HEK293T (cell line): ENCODE measurements around the gene CCR5AS.

Experiments used
- CTCF ChIA-PET: fragments of 350-600 bp; formaldehyde crosslinking; extraction: SDS; loops from one replicate; lab custom pipeline; 2021; ENCODE audit warnings: antibody characterized with exemption, inconsistent platforms; lab: Yijun Ruan, JAX
- POLR2A ChIA-PET: fragments of 350-600 bp; formaldehyde crosslinking; extraction: SDS; loops from one replicate; lab custom pipeline; 2020; ENCODE audit warnings: antibody characterized with exemption, inconsistent platforms; lab: Yijun Ruan, JAX
- DNase-seq: peaks from one replicate; pipeline ENCODE4 v3.0.0; 2012; ENCODE audit warnings: mixed read lengths; ENCODE audit errors: extremely low spot score
- ARNT ChIP-seq: fragments of 450-650 bp; IDR thresholded peaks from 2 replicates; pipeline ENCODE4 v1.6.1; 2017; ENCODE audit warnings: mild to moderate bottlenecking
- BHLHE40 ChIP-seq: fragments of 450-650 bp; IDR thresholded peaks from 2 replicates; pipeline ENCODE4 v1.6.1; 2016; ENCODE audit warnings: mild to moderate bottlenecking, moderate library complexity, borderline replicate concordance
- CTBP1 ChIP-seq: fragments of 450-650 bp; IDR thresholded peaks from 2 replicates; pipeline ENCODE4 v1.6.1; 2016; ENCODE audit warnings: borderline replicate concordance
- ELF4 ChIP-seq: fragments of 450-650 bp; IDR thresholded peaks from 2 replicates; pipeline ENCODE4 v1.6.1; 2017; ENCODE audit warnings: antibody characterized with exemption
- FOXA1 ChIP-seq: fragments of 450-650 bp; IDR thresholded peaks from 2 replicates; pipeline ENCODE4 v1.6.1; 2016; ENCODE audit warnings: mild to moderate bottlenecking
- FOXK2 ChIP-seq: fragments of 450-650 bp; IDR thresholded peaks from 2 replicates; pipeline ENCODE4 v1.6.1; 2016; ENCODE audit warnings: mild to moderate bottlenecking
- FOXM1 ChIP-seq: fragments of 450-650 bp; IDR thresholded peaks from 2 replicates; pipeline ENCODE4 v1.6.1; 2017; ENCODE audit warnings: mild to moderate bottlenecking, borderline replicate concordance
- HDGF ChIP-seq: fragments of 450-650 bp; IDR thresholded peaks from 2 replicates; pipeline ENCODE4 v1.6.1; 2017; ENCODE audit warnings: antibody characterized with exemption, borderline replicate concordance
- L3MBTL2 ChIP-seq: fragments of 450-650 bp; conservative IDR thresholded peaks from 2 replicates; pipeline ENCODE4 v1.6.1; 2016; ENCODE audit warnings: mild to moderate bottlenecking
- LEF1 ChIP-seq: fragments of 450-650 bp; IDR thresholded peaks from 2 replicates; pipeline ENCODE4 v1.6.1; 2017; ENCODE audit warnings: mild to moderate bottlenecking, borderline replicate concordance
- NFRKB ChIP-seq: fragments of 450-650 bp; IDR thresholded peaks from 2 replicates; pipeline ENCODE4 v1.6.1; 2016; ENCODE audit warnings: mild to moderate bottlenecking, moderate library complexity
- PKNOX1 ChIP-seq: fragments of 450-650 bp; IDR thresholded peaks from 2 replicates; pipeline ENCODE4 v1.6.1; 2016
- SP1 ChIP-seq: fragments of 450-650 bp; IDR thresholded peaks from 2 replicates; pipeline ENCODE4 v1.6.1; 2017
- SUZ12 ChIP-seq: fragments of 450-650 bp; IDR thresholded peaks from 2 replicates; pipeline ENCODE4 v1.6.1; 2016; ENCODE audit warnings: mild to moderate bottlenecking
- TARDBP ChIP-seq: fragments of 450-650 bp; IDR thresholded peaks from 2 replicates; pipeline ENCODE4 v1.6.1; 2016
- ZNF384 ChIP-seq: fragments of 450-650 bp; IDR thresholded peaks from 2 replicates; pipeline ENCODE4 v1.6.1; 2016

CCR5AS gene

GRCh38 chr3:46401579-46401978 is 5.3 kb downstream of the CCR5AS start:
- POLR2A ChIA-PET: no interaction called here
- no peak for DNase-seq
- CTCF ChIA-PET: no interaction called here
- TF ChIP-seq NFRKB (no peak), HDGF (no peak), PKNOX1 (no peak), TARDBP (no peak), BHLHE40 (no peak), FOXK2 (no peak), ELF4 (no peak), FOXM1 (no peak), ARNT (no peak), L3MBTL2 (no peak)

- TF ChIP-seq L3MBTL2: no peak
- no peak for TF ChIP-seq ARNT
- TF ChIP-seq FOXA1: no peak
- no peak for TF ChIP-seq CTBP1
- no peak for TF ChIP-seq SUZ12
- TF ChIP-seq BHLHE40: no peak
- TF ChIP-seq ELF4: no peak
- TF ChIP-seq FOXM1: no peak
- DNase-seq: no peak
- POLR2A ChIA-PET: no interaction called here
- CTCF ChIA-PET: no interaction called here
Observed at GRCh38 chr3:46400846-46401245, 6.0 kb downstream of the CCR5AS start.

GRCh38 chr3:46400000-46400734 is 6.7 kb downstream of the CCR5AS start:
- ChIA-PET POLR2A (no interaction called here), CTCF (interaction anchor here (0.7 to 1.0 kb wide), 2 partner anchors 22 to 27 kb away, joined by 3 to 4 read pairs; no protein-coding TSS in a partner anchor)
- no peak for DNase-seq
- TF ChIP-seq CTBP1: no peak
- TF ChIP-seq LEF1: no peak
- TF ChIP-seq TARDBP: no peak
- TF ChIP-seq SP1: no peak
- no peak for TF ChIP-seq FOXM1
- no peak for TF ChIP-seq HDGF
- no peak for TF ChIP-seq FOXA1
- no peak for TF ChIP-seq L3MBTL2
- TF ChIP-seq SUZ12: no peak
- TF ChIP-seq BHLHE40: no peak
- no peak for TF ChIP-seq ARNT
- no peak for TF ChIP-seq NFRKB
- TF ChIP-seq PKNOX1: no peak
- TF ChIP-seq ELF4: no peak
- TF ChIP-seq FOXK2: no peak
- no peak for TF ChIP-seq ZNF384

- ChIA-PET POLR2A (no interaction called here), CTCF (interaction anchor here (0.7 to 1.0 kb wide), 2 partner anchors 22 to 28 kb away, joined by 3 to 4 read pairs; no protein-coding TSS in a partner anchor)
- TF ChIP-seq ELF4: no peak
- no peak for TF ChIP-seq BHLHE40
- TF ChIP-seq FOXM1: no peak
- no peak for TF ChIP-seq LEF1
- TF ChIP-seq SP1: no peak
- TF ChIP-seq L3MBTL2: no peak
- TF ChIP-seq SUZ12: no peak
- TF ChIP-seq ZNF384: no peak
- TF ChIP-seq PKNOX1: no peak
- TF ChIP-seq CTBP1: no peak
- TF ChIP-seq TARDBP: no peak
- TF ChIP-seq FOXA1: no peak
- DNase-seq: no peak
Observed at GRCh38 chr3:46399557-46399956, 7.3 kb downstream of the CCR5AS start.

- POLR2A ChIA-PET: no interaction called here
- DNase-seq: no peak
- CTCF ChIA-PET: no interaction called here
- TF ChIP-seq ZNF384 (no peak), FOXM1 (no peak), PKNOX1 (no peak), HDGF (no peak), NFRKB (no peak), L3MBTL2 (no peak), ELF4 (no peak), FOXA1 (no peak), LEF1 (no peak), ARNT (no peak), FOXK2 (no peak), TARDBP (no peak), SUZ12 (no peak), SP1 (no peak), BHLHE40 (no peak), CTBP1 (no peak)
Observed at GRCh38 chr3:46399098-46399497, 7.8 kb downstream of the CCR5AS start.
